ENCODE results near the gene USH1G. TPM values are rescaled to one million over a fixed set of nuclear protein-coding genes. Genes with fewer than 3 reads are reported as not detected.

The USH1G gene
- total RNA-seq, 1 donor from 2014 or later = 2.9 TPM

- DNase-seq = no peak
Measured at GRCh38 chr17:74954115-74954514, 31.1 kb upstream of the USH1G start.

GRCh38 chr17:74953134-74953687, 30.2 kb upstream of the USH1G start:
- DNase-seq = no peak

- no peak for DNase-seq
Measured at GRCh38 chr17:74952431-74953133, 29.5 kb upstream of the USH1G start.

GRCh38 chr17:74951680-74952421, 28.8 kb upstream of the USH1G start:
- no peak for DNase-seq

- DNase-seq = no peak
Measured at GRCh38 chr17:74951065-74951464, 28.0 kb upstream of the USH1G start.

GRCh38 chr17:74950207-74950606, 27.2 kb upstream of the USH1G start:
- no peak for DNase-seq

- DNase-seq = no peak
Measured at GRCh38 chr17:74949455-74950115, 26.5 kb upstream of the USH1G start.

GRCh38 chr17:74947041-74947754, 24.1 kb upstream of the USH1G start:
- no peak for DNase-seq

- no peak for DNase-seq
Measured at GRCh38 chr17:74946641-74947040, 23.6 kb upstream of the USH1G start.

- DNase-seq = no peak
Measured at GRCh38 chr17:74945543-74945942, 22.5 kb upstream of the USH1G start.

- peak; percentile 66 for DNase-seq
Measured at GRCh38 chr17:74943808-74944522, 20.9 kb upstream of the USH1G start.

- no peak for DNase-seq
Measured at GRCh38 chr17:74941128-74941725, 18.2 kb upstream of the USH1G start.

- DNase-seq = no peak
Measured at GRCh38 chr17:74939534-74939933, 16.5 kb upstream of the USH1G start.

GRCh38 chr17:74938194-74938950, 15.3 kb upstream of the USH1G start:
- no peak for DNase-seq

GRCh38 chr17:74937064-74938051, 14.3 kb upstream of the USH1G start:
- peak; percentile 37 for DNase-seq

GRCh38 chr17:74936470-74936799, 13.4 kb upstream of the USH1G start:
- no peak for DNase-seq

- DNase-seq = no peak
Measured at GRCh38 chr17:74935585-74936469, 12.8 kb upstream of the USH1G start, which contains the start of gene OTOP3. Gene OTOP3, plus strand, starts transcription at chr17:74935898. Its CDS starts 24 bp downstream, at chr17:74935922.

GRCh38 chr17:74935048-74935447, 12.0 kb upstream of the USH1G start:
- DNase-seq = no peak
